ENCODE measurements around the gene ANKRD34B.
"Not testable (repeated sequence)": the region's sequence is repeated elsewhere in the genome, so short reads cannot be mapped to it uniquely, and the experiment has no call there.

ANKRD34B gene

GRCh38 chr5:80569961-80570786 lies at the start of gene ANKRD34B:
Gene ANKRD34B (minus strand): TSS chr5:80570280. CDS start chr5:80560019, 10,261 bp downstream.
- no peak for DNase-seq

GRCh38 chr5:80619086-80619485 lies 49.0 kb upstream of the ANKRD34B start:
- DNase-seq, result no peak

GRCh38 chr5:80618438-80618837 lies 48.4 kb upstream of the ANKRD34B start:
- DNase-seq, result no peak

- no peak for DNase-seq
These were observed 45.3 kb upstream of the ANKRD34B start for GRCh38 chr5:80615266-80615914.

GRCh38 chr5:80609692-80610091 lies 39.6 kb upstream of the ANKRD34B start:
- DNase-seq, result no peak

- DNase-seq, result no peak
These were observed 38.7 kb upstream of the ANKRD34B start for GRCh38 chr5:80608731-80609130.

- DNase-seq, result no peak
These were observed 37.8 kb upstream of the ANKRD34B start for GRCh38 chr5:80607832-80608231.

GRCh38 chr5:80607343-80607742 lies 37.3 kb upstream of the ANKRD34B start:
- DNase-seq, result no peak

GRCh38 chr5:80600943-80601693 lies 31.0 kb upstream of the ANKRD34B start:
- DNase-seq, result no peak

GRCh38 chr5:80597500-80597899 lies 27.4 kb upstream of the ANKRD34B start:
- no peak for DNase-seq

GRCh38 chr5:80594810-80595209 lies 24.7 kb upstream of the ANKRD34B start:
- no peak for DNase-seq

- no peak for DNase-seq
These were observed 22.7 kb upstream of the ANKRD34B start for GRCh38 chr5:80592761-80593160.

GRCh38 chr5:80592105-80592504 lies 22.0 kb upstream of the ANKRD34B start:
- no peak for DNase-seq

- no peak for DNase-seq
These were observed 21.3 kb upstream of the ANKRD34B start for GRCh38 chr5:80591352-80591751.

- no peak for DNase-seq
These were observed 20.7 kb upstream of the ANKRD34B start for GRCh38 chr5:80590766-80591165.

GRCh38 chr5:80588858-80589540 lies 18.9 kb upstream of the ANKRD34B start:
- no peak for DNase-seq

GRCh38 chr5:80584770-80585169 lies 14.7 kb upstream of the ANKRD34B start:
- DNase-seq, result no peak

GRCh38 chr5:80580291-80580690 lies 10.2 kb upstream of the ANKRD34B start:
- DNase-seq, result not testable (repeated sequence)

GRCh38 chr5:80579050-80579449 lies 9.0 kb upstream of the ANKRD34B start:
- DNase-seq, result no peak

- DNase-seq, result no peak
These were observed 7.6 kb upstream of the ANKRD34B start for GRCh38 chr5:80577707-80578106.

- no peak for DNase-seq
These were observed 6.3 kb upstream of the ANKRD34B start for GRCh38 chr5:80576383-80576782.

GRCh38 chr5:80573062-80573461 lies 3.0 kb upstream of the ANKRD34B start:
- DNase-seq, result no peak

All from CD4-positive, alpha-beta T cell treated with Interleukin-21 for 1 hour (primary cell).